H1 (cell line): ENCODE data around the gene CPED1. TPM values are rescaled to one million over a fixed set of nuclear protein-coding genes. Genes with fewer than 3 reads are reported as not detected.

ENCODE experiments used
- E2F6 ChIP-seq: IDR thresholded peaks from 2 replicates; pipeline ENCODE4 v1.6.1; 2012; ENCODE audit warnings: inconsistent platforms
- TAF7 ChIP-seq: optimal IDR thresholded peaks from 2 replicates; pipeline ENCODE3; 2011; ENCODE audit warnings: low read depth, mild to moderate bottlenecking, inconsistent platforms, low read length, moderate library complexity, borderline replicate concordance
- polyA plus RNA-seq, 7 experiments: library from polyadenylated mRNA; depleted of rRNA in 3 of 7; stranded (reverse) in 5 of 7; unstranded in 2 of 7; fragments of >200 nt in 5 of 7; fragments of 200-250 nt in 2 of 7; gene quantifications; 1 replicate in 5 of 7; 2 replicates in 1 of 7; 4 replicates in 1 of 7; pipeline versions ENCODE4 v1.2.1 to v1.2.3, GENCODE V29; 2011 to 2013; ENCODE audit warnings: missing spikeins in 2 of 7, mixed read lengths in 2 of 7
- total RNA-seq: library from RNA; stranded (reverse); fragmentation: NEBNext Ultra II Directional; extraction: Animal tissue kit (Norgen Biotek cat#: 25700); gene quantifications from 2 replicates; pipeline ENCODE4 v1.2.1, GENCODE V29; 2021

Gene CPED1
- total and polyA plus RNA-seq, 2 of the 8 experiments (the other 6 are each of a cell fraction or from before 2014, with no cell fraction given), result 0.08 to 0.39 TPM

- TF ChIP-seq E2F6, result no peak
- TF ChIP-seq TAF7, result no peak
Observed at GRCh38 chr7:121282129-121282528, 293.6 kb downstream of the CPED1 start (continued).
